AG04450 (cell line): ENCODE measurements around the gene AGAP2. TPM values are rescaled to one million over a fixed set of nuclear protein-coding genes. Genes with fewer than 3 reads are reported as not detected.

Experiments
- CTCF ChIA-PET: fragments of 300-600, 350-600 bp; formaldehyde crosslinking; extraction: SDS; loops from one replicate; lab custom pipeline; 2022; ENCODE audit warnings: antibody characterized with exemption, inconsistent platforms; lab: Charles Lee
- POLR2A ChIA-PET: fragments of 350-600 bp; formaldehyde crosslinking; extraction: SDS; loops from one replicate; lab custom pipeline; 2021; ENCODE audit warnings: antibody characterized with exemption, inconsistent platforms; lab: Yijun Ruan, JAX
- DNase-seq: peaks from one replicate; pipeline ENCODE4 v3.0.0-alpha.2; 2011; ENCODE audit warnings: low read depth, low spot score
- H3K27ac ChIP-seq: one replicate; pipeline ENCODE4 v1.5.1; 2012; ENCODE audit warnings: low read depth, low read length, control low read depth
- H3K27me3 ChIP-seq: one replicate; pipeline ENCODE4 v1.6.0; 2012; ENCODE audit warnings: low read length; ENCODE audit not compliant: control insufficient read depth, insufficient read depth
- H3K4me3 ChIP-seq: 2 replicates; pipeline ENCODE4 v1.5.1; 2011; ENCODE audit warnings: mild to moderate bottlenecking, low read depth, low read length, control low read depth
- H3K9me3 ChIP-seq: 2 replicates; pipeline ENCODE4 v1.5.1; 2012; ENCODE audit warnings: low read length; ENCODE audit not compliant: control insufficient read depth, insufficient read depth
- polyA plus RNA-seq: library from polyadenylated mRNA; depleted of rRNA; stranded (reverse); fragments of >200 nt; gene quantifications from 2 replicates; pipeline ENCODE4 v1.2.3, GENCODE V29; 2011
- TF ChIP-seq, protein P1 (sequence below): IDR thresholded peaks from 2 replicates; pipeline ENCODE4 v1.5.1; 2011; ENCODE audit warnings: low read depth, low read length, control low read depth, inconsistent platforms

The AGAP2 gene
- polyA plus RNA-seq, 1 experiment, result 0.02 TPM

DNA sequence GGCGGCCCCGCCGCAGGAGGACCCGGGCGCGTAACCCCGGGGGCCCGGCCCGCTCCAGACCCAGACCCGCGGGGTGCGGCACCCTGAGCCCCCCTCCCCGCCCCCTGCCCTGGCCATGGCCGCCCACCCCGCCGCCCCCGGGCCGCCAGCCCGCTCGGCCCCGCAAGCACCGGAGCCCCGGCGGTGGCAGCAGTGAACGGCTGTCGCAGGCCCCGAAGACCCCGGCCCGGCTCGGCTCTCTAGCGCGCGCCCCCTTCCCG, 16.6 kb upstream of the AGAP2 start:
- peak overlapping the region; percentile 61 for H3K4me3 ChIP-seq
- ChIA-PET POLR2A (interaction anchor here (1.0 kb wide), 1 partner anchor 17 kb away, joined by 3 read pairs; the partner anchor contains the start of gene EEF1AKMT3), CTCF (no interaction called here)
- TF ChIP-seq, protein P1, sequence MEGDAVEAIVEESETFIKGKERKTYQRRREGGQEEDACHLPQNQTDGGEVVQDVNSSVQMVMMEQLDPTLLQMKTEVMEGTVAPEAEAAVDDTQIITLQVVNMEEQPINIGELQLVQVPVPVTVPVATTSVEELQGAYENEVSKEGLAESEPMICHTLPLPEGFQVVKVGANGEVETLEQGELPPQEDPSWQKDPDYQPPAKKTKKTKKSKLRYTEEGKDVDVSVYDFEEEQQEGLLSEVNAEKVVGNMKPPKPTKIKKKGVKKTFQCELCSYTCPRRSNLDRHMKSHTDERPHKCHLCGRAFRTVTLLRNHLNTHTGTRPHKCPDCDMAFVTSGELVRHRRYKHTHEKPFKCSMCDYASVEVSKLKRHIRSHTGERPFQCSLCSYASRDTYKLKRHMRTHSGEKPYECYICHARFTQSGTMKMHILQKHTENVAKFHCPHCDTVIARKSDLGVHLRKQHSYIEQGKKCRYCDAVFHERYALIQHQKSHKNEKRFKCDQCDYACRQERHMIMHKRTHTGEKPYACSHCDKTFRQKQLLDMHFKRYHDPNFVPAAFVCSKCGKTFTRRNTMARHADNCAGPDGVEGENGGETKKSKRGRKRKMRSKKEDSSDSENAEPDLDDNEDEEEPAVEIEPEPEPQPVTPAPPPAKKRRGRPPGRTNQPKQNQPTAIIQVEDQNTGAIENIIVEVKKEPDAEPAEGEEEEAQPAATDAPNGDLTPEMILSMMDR, result no peak
- no peak for DNase-seq
- no peak overlapping the region for H3K27ac ChIP-seq
- H3K9me3 ChIP-seq, result no peaks in the 10 kb centered on the region; the same call in 1 of the 2 replicates
- peaks cover 15% of the 10 kb centered on the region for H3K27me3 ChIP-seq

DNA sequence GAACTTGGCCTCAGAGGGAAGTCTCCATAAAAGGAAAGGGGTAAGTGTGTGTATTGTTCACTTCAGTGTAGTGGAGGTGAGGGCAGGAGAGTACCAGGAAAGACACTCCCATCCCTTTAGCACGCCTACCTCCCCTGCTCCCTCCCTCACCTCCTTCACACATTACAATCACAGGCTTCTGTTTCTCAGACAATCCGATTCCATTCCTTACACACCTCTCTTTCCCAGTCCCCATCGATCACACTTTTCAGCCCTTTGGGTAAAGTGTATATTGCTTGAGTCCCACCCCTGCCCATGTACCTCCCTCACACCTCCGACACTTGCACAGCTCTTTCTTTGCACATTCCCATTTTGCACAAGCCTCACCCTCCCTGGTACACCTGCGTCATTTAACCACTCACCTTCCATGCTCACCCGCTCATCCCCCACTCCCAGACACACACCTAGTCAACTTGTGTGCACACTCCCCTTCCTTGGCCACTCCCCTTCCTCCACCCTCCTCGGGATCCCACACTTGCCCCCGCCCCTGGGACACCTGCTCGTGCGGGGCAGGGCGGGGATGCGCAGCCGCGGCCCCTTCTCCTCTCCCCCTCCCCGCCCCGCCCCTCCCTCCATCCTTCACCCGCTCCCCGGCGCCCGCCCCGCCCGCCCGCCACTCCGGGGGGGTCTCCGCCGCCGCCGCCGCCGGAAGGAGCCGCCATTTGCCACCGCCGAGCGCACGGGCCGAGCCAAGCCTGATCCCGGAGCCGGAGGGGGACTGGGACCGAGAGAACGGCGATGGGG, 16.1 kb upstream of the AGAP2 start, which contains the start of gene MARCHF9:
TSS of gene MARCHF9 (plus strand) at position 693 of the 783 bp plus-strand sequence. CDS start 426 bp downstream, outside the sequence.
- CTCF ChIA-PET, result no interaction called here
- no peak for DNase-seq
- Histone ChIP-seq H3K27me3 (peaks cover 15% of the 10 kb centered on the region), H3K4me3 (peak within 1 kb of the TSS; percentile 61), H3K27ac (no peak within 1 kb of the TSS), H3K9me3 (no peaks in the 10 kb centered on the region; the same call in 1 of the 2 replicates)
- TF ChIP-seq, protein P1, result no peak
- POLR2A ChIA-PET, result interaction anchor here (0.6 to 1.0 kb wide), 2 partner anchors 18 to 172 kb away, joined by 3 read pairs; partner anchors contain the start of gene EEF1AKMT3

- Histone ChIP-seq H3K27ac (no peak overlapping the region), H3K9me3 (no peaks in the 10 kb centered on the region; the same call in 1 of the 2 replicates), H3K4me3 (no peak overlapping the region), H3K27me3 (peaks cover 15% of the 10 kb centered on the region)
- ChIA-PET CTCF (no interaction called here), POLR2A (interaction anchor here (0.6 kb wide), 1 partner anchor 171 kb away, joined by 3 read pairs; no protein-coding TSS in a partner anchor)
- TF ChIP-seq, protein P1, result no peak
- no peak for DNase-seq
Observed at GRCh38 chr12:57753756-57754337, 15.3 kb upstream of the AGAP2 start.

DNA sequence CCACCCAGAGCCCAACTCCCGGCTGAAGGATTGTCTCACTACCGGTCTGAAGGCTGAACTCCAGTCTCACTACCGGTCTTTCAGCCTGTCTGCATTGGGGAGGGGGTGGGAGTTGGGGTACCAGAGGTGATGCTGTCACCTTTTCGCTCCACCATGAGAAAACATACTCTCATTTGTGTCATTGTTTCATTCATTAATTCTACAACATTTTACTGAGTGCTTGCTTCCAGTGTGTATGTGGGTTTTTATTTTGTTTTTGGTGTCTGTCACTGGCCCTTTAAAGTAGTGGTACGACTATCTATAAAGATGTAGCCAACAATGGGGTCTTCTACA, 14.1 kb upstream of the AGAP2 start:
- peak overlapping the region; percentile 49 for H3K4me3 ChIP-seq
- H3K27me3 ChIP-seq, result peaks cover 15% of the 10 kb centered on the region
- ChIA-PET CTCF (interaction anchor here (1.0 kb wide), 1 partner anchor 27 kb away, joined by 4 read pairs; no protein-coding TSS in a partner anchor), POLR2A (interaction anchor here (0.5 to 1.2 kb wide), 3 partner anchors 12 to 94 kb away, joined by 4 to 6 read pairs (median 5); partner anchors contain the start of genes CTDSP2, EEF1AKMT3 and METTL1)
- DNase-seq, result no peak
- H3K9me3 ChIP-seq, result no peaks in the 10 kb centered on the region; the same call in 1 of the 2 replicates
- H3K27ac ChIP-seq, result no peak overlapping the region
- TF ChIP-seq, protein P1, result no peak
